GM21576 (cell line): Measurements from ENCODE around the gene IL10RB.

Experiments
- ATAC-seq: cut with Tn5 transposase; IDR thresholded peaks from one replicate; pipeline ENCODE4 v1.9.1; 2021; ENCODE audit warnings: mild to moderate bottlenecking, moderate library complexity; ENCODE audit not compliant: unreplicated experiment

Gene IL10RB

DNA sequence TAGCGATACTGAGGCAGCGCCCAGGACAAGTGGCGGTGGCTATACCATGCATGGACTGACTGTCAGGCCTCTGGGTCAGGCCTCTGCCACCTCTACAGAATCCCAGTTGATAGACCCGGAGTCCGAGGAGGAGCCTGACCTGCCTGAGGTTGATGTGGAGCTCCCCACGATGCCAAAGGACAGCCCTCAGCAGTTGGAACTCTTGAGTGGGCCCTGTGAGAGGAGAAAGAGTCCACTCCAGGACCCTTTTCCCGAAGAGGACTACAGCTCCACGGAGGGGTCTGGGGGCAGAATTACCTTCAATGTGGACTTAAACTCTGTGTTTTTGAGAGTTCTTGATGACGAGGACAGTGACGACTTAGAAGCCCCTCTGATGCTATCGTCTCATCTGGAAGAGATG is 3.2 kb upstream of the IL10RB start:
- ATAC-seq, result no peak

GRCh38 chr21:33264561-33264960 is 1.6 kb upstream of the IL10RB start:
- ATAC-seq, result no peak

- ATAC-seq, result peak; percentile 30
Measured at GRCh38 chr21:33265664-33266049, 510 bp upstream of the IL10RB start.

GRCh38 chr21:33266789-33267135 is 595 bp downstream of the IL10RB start:
- no peak for ATAC-seq

- ATAC-seq, result no peak
Measured at GRCh38 chr21:33267250-33267649, 1.1 kb downstream of the IL10RB start.

DNA sequence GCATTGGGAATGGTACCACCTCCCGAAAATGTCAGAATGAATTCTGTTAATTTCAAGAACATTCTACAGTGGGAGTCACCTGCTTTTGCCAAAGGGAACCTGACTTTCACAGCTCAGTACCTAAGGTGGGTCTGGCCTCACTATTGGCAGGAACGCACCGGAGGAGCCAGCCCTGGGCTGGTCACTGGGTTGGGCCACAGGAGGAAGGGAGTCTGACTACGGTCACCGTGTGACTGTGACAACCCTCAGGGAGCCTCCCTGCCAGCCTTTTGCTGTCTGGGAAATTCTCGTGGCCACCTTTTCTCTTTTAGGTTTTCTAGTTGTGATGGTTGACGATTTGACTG is 2.2 kb downstream of the IL10RB start:
- no peak for ATAC-seq

- ATAC-seq, result peak; percentile 57
Measured at GRCh38 chr21:33268737-33269441, 2.7 kb downstream of the IL10RB start.

DNA sequence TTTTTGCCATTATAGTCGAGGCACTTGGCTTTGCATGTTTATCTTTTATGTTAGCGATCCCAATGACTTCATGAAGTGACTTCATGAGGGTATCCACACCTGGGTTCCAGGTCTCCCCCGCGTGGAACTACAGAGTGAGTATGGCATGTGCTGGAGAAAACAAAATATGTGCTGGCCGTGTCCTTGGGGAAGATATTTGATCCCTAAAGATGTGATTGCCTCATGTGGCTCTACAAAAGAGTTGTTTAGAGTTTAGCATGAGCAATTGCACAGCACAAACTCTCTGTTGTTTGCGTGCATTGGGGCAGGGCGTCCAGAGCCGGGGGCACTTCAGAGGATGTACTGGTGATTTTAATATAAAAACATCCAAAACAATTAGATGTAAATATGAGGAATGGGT is 4.8 kb downstream of the IL10RB start:
- no peak for ATAC-seq

- no peak for ATAC-seq
Measured at GRCh38 chr21:33273044-33273443, 6.9 kb downstream of the IL10RB start.

GRCh38 chr21:33278721-33279120 is 12.6 kb downstream of the IL10RB start:
- no peak for ATAC-seq

DNA sequence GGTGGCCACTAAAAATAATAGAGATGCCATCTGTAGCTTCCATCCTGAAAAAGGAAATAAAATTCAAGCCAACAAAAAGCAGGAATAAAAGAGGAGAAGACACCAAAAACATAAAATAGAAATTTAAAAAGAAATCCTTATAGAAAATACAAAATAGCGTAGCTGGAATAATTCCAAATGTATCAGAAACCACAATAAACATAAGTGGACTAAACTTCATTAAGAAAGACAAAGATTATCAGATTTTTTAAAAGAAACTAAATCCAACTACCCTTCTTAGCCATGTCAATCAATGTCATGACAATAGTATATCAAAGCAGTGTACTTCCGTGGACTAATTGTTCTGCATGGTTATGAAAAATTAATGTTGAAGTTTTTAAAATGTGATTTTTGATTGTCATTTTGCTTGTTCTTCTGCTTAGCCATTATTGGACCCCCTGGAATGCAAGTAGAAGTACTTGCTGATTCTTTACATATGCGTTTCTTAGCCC is 13.2 kb downstream of the IL10RB start:
- no peak for ATAC-seq

DNA sequence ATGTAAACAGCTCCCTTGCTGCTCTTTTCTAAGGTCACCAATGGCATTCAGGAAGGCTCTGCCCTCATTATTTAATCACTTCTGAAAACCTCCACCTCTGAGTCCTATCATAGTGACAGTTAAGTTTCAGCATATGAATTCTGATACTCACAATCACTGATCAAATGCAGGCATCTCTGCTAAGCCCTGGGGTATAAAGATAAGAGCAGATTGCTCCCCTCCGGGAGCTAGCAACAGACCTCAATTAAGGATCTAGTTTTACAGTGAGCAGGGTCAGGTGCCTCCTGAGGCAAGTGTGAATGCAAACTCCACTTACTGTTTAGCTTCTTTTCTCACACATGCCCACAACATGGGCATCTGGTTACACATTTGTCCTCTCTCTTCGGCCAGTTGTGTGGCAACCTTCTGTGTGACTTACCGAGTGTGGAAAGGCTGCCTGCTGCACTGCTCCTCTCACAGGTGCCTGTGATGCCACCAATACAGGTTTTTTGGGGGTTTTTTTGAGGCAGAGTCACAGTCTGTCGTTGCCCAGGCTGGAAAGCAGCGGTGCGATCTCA is 15.0 kb downstream of the IL10RB start:
- ATAC-seq, result no peak

GRCh38 chr21:33283203-33283602 is 17.0 kb downstream of the IL10RB start:
- ATAC-seq, result no peak

DNA sequence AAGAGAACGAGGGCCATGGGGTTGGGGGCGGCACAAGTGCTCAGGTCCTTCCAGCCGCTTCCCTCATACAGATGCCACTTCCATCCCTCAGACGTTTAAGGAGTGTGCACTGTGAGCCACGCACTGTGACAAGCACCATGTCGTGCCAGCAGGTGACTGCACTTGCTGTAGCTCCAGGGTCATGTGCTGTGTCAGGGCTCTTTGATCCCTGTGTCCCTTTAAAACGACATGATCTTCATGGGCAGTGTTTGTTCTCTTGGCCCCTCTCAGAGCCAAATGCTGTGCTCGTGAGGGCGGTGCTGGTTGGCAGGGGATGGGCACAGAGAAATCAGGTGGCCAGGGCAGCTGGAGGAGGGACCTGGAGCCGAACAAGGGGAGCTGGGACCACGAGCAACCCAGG is 19.9 kb downstream of the IL10RB start:
- ATAC-seq, result no peak

DNA sequence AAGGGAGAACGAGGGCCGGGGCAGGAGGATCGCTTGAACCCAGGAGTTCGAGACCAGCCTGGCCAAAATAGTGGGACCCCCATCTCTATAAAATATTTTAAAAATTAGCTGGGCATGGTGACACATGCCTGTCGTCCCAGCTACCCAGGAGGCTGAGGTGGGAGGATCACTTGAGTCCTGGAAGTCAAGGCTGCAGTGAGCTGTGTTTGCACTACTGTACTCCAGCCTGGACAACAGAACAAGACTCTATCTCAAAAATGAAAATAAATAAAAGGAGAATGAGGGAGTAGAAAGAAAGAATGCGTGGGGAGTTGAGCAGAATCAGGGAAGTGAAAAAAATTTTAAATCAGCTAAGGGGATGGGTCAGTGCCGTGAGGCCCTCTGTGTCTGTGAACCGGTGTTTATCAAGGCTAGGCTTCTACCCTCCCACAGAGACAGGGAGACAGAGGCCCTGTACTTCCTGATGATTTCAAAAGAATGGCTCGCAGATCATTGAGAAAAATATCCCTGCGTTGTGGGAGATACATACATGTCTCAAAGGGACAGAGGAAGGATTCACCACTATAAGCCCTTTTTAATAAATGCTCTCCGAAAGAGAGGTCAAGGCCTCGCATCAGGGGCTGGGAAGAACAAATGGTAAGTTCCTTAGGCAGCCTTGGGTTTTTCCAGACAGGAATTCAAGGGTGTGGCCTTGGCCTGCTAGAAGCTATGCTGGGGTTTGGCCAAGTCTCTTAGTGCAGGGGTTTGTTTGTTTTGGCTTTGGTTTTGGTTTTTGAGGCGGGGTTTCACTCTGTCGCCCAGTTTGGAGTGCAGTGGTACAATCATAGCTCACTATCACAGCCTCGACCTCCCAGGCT is 20.7 kb downstream of the IL10RB start:
- no peak for ATAC-seq

- no peak for ATAC-seq
Measured at GRCh38 chr21:33289199-33289819, 23.1 kb downstream of the IL10RB start.

DNA sequence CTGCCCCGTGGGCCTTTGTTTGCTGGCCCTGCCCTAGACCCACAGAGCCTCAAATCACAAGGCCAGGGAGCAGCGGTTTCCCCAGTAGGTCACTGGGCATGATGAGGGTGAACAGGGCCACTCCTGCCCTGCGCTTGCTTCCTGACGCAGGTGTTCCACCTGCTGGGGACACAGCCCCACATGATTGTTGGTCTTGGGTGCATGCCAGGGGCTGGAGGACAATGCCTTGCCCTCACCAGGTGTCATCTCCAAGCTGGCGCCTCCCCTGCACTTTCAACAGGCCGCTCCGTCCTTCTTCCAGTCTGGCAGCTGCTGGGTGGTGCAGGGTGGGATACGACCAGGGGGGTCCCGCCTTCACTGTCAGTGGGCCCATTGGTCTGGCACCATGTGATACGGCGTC is 24.3 kb downstream of the IL10RB start:
- ATAC-seq, result no peak

GRCh38 chr21:33291686-33292085 is 25.5 kb downstream of the IL10RB start:
- ATAC-seq, result no peak

- ATAC-seq, result no peak
Measured at GRCh38 chr21:33292724-33293123, 26.6 kb downstream of the IL10RB start.

GRCh38 chr21:33293136-33293535 is 27.0 kb downstream of the IL10RB start:
- no peak for ATAC-seq

- ATAC-seq, result no peak
Measured at GRCh38 chr21:33293811-33294216, 27.6 kb downstream of the IL10RB start.

DNA sequence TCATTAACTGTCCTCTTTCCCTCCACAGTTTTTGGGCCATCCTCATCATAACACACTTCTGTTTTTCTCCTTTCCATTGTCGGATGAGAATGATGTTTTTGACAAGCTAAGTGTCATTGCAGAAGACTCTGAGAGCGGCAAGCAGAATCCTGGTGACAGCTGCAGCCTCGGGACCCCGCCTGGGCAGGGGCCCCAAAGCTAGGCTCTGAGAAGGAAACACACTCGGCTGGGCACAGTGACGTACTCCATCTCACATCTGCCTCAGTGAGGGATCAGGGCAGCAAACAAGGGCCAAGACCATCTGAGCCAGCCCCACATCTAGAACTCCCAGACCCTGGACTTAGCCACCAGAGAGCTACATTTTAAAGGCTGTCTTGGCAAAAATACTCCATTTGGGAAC is 30.0 kb downstream of the IL10RB start:
- ATAC-seq, result no peak
